ENCODE results near the gene PRORP.
"Not testable (repeated sequence)": the region's sequence is repeated elsewhere in the genome, so short reads cannot be mapped to it uniquely, and the experiment has no call there.

GRCh38 chr14:35152531-35152930, 30.2 kb downstream of the PRORP start:
- TF ChIP-seq EP300, POLR2A (IDR thresholded peaks at IDR 0.05): not testable (repeated sequence)

All from ovary (tissue), 1 donor.